ENCODE results near the gene LPCAT3.
"Not testable (repeated sequence)": the region's sequence is repeated elsewhere in the genome, so short reads cannot be mapped to it uniquely, and the experiment has no call there.

Gene LPCAT3

DNA sequence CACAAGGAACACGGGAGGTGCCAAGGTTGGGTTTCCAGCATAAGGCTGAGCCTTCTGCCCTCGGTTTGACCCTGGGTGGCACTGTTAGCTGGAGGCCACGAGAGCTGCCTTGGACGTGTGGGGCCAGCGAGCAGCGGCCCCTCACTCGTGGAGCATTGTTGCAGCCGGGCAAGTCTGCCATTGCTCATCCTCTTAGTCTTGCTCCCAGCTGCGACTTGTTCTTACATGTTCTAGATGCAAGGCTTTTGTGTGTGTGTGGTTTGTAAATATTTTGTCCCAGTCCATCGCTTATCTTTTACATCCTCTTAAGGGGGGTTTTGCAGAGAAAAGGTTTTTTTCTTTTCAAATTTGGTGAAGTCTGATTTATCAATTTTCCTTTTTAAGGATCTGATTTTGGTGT lies 21.1 kb upstream of the LPCAT3 start:
- no peak for FAIRE-seq
- DNase-seq (ENCODE audit: insufficient read length, low spot score), result no peak

DNA sequence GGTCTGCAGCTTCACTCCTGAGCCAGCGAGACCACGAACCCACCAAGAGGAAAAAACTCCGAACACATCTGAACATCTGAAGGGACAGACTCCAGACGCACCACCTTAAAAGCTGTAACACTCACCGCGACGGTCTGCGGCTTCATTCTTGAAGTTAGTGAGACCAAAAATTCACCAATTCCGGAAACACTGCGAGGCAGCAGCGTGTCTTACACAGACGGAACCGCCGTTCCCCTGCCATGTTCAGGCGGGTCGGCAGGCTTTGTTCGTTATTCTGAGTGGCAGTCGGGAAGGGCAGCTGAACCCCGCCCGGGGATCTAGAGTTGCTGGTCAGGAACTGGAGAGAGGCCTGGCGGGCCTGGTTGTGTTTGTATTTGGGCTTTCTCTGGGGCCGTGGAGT lies 20.3 kb upstream of the LPCAT3 start:
- DNase-seq (ENCODE audit: insufficient read length, low spot score), result no peak
- no peak for FAIRE-seq

DNA sequence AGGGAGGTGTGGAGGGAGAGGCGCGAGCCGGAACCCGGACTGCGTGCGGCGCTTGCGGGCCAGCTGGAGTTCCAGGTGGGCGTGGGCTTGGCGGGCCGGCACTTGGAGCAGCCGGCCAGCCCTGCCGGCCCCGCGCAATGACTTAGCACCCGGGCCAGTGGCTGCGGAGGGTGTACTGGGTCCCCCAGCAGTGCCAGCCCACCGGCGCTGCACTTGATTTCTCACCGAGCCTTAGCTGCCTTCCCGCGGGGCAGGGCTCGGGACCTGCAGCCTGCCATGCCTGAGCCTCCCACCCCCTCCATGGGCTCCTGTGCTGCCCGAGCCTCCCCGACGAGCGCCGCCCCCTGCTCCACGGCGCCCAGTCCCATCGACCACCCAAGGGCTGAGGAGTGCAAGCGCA lies 19.1 kb upstream of the LPCAT3 start:
- not testable (repeated sequence) for DNase-seq (ENCODE audit: insufficient read length, low spot score); FAIRE-seq

DNA sequence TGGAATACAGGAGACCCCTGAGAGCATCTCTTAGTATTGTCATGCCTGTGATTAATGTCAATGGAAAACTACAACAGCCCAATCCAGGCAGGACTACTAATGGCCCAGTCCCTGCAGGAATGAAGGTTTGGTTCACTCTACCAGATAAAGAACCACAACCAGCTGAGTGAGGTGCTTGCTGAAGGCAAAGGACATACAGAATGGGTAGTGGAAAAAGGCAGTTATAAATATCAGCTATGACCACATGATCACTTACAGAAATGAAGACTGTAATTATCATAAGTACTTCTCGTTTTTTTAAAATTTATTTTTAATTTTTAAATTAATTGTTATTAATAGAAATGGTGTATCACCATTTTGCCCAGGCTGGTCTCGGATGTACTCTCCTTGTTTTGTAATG lies 17.2 kb upstream of the LPCAT3 start:
- FAIRE-seq, result no peak
- DNase-seq (ENCODE audit: insufficient read length, low spot score), result no peak

DNA sequence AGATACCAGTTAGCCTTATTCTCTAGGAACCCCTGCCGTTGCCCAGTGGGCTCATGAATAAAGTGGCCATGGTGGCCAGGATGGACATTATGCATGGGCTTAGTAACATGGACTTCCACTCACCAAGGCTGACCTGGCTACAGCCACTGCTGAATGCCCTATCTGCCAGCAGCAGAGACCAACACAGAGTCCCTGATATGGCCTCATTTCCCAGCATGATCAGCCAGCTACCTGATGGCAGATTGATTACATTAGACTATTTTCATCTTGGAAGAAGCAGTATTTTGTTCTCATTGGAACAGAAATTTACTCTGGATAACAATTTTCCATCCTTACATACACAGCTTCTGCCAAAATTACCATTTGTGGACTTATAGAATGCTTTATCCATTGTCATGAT lies 16.2 kb upstream of the LPCAT3 start:
- DNase-seq (ENCODE audit: insufficient read length, low spot score) (no peak), FAIRE-seq (no peak)

DNA sequence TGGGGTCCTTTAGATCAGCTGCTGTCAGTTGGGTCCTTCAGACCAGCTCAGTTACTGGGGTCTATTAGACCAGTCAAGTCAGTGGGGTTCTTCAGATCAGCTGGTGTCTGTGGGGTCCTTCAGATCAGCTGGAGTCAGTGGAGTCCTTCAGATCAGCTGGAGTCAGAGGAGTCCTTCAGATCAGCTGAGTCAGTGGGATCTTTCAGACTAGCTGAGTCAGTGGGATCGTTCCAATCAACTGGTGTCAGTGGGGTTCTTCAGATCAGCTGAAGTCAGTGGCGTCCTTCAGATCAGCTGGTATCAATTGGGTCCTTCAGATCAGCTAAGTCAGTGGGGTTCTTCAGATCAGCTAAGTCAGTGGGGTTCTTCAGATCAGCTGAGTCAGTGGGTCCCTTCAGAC lies 14.7 kb upstream of the LPCAT3 start:
- FAIRE-seq, result no peak

DNA sequence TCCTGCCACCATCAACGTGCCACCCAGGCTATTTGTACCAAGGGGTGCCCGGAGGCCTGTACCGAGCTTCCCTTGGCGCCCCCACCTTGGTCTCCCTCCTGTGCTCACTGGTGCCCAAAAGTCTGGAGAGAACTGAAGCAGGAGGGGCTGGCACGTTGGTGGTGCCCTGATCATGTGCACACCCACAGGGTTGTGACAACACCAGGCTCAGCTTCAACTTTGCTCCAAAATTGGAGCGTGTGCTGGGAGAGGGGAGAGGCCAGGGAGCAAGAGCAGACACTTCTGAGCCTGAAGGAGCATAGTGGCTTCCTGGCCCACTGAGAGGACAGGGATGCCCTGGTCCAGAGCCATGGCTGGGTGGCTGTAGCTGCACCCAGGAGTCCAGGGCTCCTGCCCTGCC lies 13.0 kb upstream of the LPCAT3 start:
- FAIRE-seq (no peak), DNase-seq (ENCODE audit: insufficient read length, low spot score) (no peak)

More for the DNA sequence above, 14.7 kb upstream of the LPCAT3 start:
- DNase-seq (ENCODE audit: insufficient read length, low spot score), result no peak

DNA sequence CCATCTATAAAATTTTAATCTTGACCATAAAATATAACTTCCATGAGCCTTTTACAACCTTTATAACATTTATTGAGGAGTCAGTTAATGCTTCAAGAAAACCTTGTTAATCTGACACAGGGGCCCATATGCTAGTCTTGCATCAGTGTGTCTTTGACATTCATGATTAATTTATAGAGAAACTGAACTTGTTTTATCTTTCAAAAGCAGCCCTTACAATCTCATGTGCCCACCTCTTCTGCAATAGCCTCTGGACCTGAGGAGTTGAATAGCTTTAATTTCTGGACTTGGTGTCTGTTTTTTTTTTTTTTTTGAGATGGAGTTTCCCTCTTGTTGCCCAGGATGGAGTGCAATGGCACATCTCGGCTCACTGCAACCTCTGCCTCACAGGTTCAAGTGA lies 8.6 kb upstream of the LPCAT3 start:
- DNase-seq (ENCODE audit: insufficient read length, low spot score) (no peak), FAIRE-seq (no peak)

DNA sequence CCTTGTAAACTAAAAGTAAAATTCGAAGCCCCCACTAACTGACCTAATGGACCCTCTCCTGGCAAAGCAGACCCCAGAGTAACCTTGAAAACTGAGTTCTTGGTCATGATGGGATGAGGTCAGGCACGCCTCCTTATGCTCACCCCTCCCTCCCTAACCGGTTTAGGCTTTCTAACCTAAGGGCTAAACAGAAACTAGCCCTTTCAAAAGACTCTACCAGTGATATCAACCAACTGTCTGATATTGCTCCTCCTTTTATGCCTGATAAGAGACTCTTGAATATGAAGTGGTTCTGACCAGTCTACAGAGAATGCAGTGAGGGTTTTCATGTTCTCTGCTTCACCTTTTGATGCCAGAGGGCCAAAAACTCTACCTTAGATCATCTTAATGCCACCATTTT lies 4.8 kb upstream of the LPCAT3 start:
- DNase-seq (ENCODE audit: insufficient read length, low spot score), result no peak
- no peak for FAIRE-seq

DNA sequence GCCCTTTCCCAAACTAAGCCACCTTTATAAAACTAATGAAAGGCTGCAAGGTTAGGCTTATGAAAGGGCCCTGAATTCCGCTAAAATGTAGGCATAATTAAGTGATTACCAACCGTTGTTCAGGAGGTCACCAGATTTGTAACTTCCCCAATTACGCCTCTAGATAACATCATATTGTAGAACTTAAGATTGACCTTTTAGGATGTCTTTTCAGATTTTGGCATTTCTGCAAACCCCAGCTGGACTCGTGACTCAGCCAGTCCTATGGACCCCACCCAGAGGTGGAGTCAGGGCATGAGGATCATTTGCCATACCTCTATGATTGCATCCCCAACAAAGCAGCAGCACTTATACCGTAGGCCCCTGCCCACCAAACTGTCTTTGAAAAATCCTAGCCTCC lies 3.7 kb upstream of the LPCAT3 start:
- no peak for DNase-seq (ENCODE audit: insufficient read length, low spot score)
- FAIRE-seq, result peak; percentile 16

DNA sequence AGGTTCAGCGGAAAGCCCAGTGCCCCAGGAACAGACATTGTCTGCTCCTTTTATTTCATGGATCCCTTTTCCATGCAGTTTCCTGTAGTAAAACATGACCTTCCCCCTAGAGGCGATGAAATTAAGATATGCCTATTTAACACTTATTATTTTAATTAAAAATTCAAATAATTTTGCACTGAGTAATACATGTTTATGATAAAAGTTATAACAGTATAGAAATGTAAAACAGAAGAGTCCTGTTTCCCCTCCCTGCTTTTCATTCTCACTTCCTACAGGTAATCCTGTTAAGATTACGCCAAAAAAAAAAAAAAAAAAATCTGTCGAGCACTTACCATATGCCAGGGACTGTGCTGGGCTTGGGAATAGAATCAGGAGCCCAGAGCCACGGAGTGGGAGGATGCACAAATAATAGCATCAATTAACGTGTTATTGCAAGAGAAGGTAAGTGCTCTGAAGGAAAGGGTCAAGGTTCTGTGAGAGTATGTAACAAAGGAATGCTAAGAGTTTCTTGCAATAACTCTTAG lies 830 bp upstream of the LPCAT3 start:
- no peak for FAIRE-seq
- DNase-seq (ENCODE audit: insufficient read length, low spot score), result no peak

DNA sequence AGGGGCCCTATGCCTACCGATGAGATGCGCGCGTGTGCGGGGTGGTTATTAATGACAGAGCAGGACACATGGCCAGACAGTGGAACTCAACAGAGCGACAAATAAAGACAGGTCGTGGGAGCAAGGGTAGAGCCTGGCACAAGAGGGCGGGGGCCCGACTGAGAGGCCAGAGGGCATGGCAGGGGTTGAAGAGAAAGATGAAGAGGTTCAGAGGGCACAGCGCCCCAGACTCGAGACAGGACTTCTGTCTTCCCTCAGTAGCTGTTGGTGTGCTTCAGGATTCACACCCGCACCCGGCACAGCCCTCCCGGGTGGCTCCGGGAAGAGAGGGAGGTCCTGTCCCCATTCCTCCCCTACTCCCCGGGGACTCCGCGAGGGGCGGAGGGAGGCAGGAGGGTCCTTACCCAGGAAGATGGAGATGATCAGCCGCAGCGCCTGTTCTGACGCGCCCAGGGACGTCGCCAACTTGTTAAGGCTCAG lies 366 bp downstream of the LPCAT3 start:
- DNase-seq (ENCODE audit: insufficient read length, low spot score), result no peak
- peak; percentile 28 for FAIRE-seq

DNA sequence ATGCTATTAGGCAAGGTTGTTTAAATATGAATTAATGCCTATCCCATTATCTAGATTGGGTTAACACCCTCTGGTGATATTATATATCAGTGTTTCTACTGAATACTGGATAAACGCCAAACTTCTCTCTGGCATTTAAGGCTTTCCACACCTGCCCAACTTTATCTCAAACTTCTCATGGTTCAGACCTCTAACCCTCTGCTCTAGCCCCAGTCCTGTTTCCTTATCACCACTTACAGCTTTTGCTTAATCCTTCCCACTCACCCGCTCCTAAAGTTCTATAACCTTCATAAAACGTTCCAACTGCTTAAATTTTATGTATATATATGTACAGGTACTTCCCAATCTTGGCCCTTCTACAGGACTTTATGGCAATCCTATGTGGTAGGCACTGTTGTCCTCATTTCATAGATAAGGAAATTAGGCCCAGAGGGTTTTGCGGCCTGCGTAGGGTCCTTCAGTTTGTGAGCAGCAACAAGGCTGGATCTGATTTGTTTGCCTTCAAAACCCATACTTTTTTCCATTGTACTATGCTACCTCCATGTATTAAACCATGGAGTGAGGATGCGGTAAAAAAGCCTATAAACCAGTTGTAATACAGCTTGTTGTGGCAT lies 1.2 kb downstream of the LPCAT3 start:
- DNase-seq (ENCODE audit: insufficient read length, low spot score) (no peak), FAIRE-seq (no peak)

DNA sequence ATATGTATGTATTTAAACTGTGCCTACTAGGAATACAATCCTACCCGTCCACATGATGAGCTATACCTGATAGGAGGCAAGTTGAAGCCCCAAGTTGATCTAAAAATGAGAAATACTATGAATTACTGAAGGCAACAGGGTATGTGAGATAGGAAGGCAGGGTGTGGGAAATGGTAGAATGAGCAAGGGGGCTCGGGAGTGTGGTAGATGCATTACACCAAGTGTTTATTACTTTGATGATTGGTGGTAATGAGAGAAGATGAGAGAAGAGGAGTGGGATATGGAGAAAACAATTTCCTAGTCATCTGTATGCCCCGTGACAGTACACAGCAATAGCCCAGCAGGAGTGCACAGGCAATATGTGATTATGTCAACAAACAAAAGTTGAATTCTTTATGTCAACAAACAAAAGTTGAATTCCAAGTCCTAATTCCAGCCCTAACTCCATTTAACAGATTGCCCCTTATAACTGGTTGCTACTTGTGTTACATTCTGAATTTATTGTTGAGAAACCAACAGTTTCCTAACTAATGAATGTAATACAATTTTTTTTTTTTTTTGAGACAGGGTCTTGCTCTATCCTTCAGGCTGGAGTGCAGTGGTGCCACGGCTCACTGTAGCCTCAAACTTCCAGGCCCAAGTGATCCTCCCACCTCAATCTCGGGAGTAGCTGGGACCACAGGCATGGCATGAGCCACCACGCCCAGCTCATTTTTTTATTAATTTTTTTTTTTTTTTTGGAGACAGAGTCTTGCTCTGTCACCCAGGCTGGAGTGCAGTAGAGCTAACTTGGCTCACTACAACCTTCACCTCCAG lies 2.5 kb downstream of the LPCAT3 start:
- DNase-seq (ENCODE audit: insufficient read length, low spot score) (no peak), FAIRE-seq (no peak)

DNA sequence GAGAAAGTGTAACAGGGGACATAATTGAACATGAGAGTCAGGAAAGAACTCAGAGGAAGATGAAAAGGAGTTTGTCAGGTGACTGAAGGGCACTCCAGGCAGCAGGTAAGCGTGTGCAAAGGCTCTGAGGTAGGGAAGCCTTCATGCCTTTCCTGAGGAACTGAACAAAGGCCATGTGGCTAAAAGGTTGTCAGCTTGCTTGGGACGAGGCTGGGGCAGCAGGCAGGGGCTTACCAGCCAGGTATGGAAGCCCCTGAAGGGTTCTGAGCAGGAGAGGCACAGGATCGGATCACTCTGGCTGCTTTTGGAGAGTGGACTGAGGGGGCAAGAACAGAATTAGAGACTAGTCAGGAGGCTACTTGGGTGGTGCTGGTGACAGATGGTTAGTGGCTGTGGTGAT lies 5.2 kb downstream of the LPCAT3 start:
- DNase-seq (ENCODE audit: insufficient read length, low spot score) (no peak), FAIRE-seq (peak; percentile 40)

DNA sequence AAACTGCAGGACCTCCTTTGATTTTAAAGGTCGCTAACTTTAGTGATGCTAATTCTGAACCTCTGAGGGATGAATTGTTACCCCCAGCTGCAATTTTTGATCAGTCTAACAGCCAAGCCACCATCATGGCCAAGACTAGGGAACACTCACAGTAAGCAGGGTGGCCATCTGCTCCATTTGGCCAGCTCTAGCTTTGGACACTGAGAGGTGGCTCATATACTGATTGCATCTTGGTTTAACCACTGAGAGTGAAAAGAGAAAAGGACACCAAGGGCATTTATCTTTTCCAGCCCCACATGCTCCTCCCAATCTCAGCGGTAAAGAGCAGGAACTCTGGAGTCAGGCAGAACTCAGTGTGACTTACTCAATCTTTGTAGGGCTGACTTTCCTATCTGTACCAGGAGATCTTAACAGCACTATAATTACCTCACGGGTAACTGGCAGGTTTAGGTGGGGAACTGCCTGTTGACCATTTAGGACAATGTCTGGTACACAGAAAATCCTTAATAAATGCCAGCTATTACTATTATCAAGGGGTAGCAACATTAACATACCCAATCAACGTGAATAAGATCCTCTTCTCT lies 6.2 kb downstream of the LPCAT3 start:
- DNase-seq (ENCODE audit: insufficient read length, low spot score) (no peak), FAIRE-seq (no peak)

DNA sequence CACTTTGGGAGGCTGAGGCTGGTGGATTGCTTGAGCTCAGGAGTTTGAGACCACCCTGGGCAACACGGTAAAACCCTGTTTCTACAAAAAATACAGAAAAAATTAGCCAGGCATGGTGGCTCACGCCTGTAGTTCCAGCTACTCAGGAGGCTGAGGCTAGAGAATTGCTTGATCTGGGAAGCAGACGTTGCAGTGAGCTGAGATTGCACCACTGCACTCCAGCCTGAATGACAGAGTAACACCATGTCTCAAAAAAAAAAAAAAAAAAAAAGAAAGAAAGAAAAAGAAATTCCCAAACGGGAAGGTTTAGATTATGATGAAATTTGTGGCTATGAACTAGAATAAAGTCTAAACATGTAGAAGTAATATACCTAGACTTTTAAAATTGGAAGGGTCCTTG lies 6.9 kb downstream of the LPCAT3 start:
- FAIRE-seq; DNase-seq (ENCODE audit: insufficient read length, low spot score): not testable (repeated sequence)

DNA sequence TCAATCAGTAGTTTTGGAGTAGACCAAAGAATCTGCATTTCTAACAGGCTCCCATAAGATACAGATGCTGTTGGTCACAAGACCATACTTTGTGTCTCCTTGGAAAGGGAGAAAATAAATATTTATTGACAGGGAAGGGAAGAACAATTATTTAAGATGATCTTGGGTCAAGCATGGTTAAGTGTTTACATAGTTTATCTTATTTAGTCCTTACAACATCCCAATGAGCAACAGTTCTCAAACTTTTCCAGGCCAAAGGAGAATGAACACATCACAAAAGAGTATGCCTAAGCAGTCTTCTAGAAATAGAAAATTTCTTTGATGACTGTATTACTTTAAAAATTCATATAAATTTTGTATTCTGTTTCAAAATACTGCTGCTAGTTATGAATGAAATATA lies 8.8 kb downstream of the LPCAT3 start:
- FAIRE-seq, result no peak
- DNase-seq (ENCODE audit: insufficient read length, low spot score), result no peak

DNA sequence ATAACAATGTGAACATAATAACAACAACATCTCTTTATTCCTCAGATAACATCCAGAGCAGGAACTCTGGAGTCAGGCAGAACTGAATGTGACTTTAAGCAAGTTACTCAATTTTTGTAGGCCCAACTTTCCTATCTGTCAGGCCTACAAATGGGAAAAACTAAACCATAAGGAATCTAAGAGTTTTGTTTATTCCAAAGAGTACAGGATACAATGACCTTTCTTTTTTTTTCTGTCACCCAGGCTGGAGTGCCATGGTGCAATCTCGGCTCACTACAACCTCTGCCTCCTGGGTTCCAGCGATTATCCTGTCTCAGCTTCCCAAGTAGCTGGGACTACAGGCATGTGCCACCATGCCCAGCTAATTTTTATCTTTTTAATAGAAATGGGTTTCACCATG lies 9.4 kb downstream of the LPCAT3 start:
- DNase-seq (ENCODE audit: insufficient read length, low spot score) (no peak), FAIRE-seq (no peak)

DNA sequence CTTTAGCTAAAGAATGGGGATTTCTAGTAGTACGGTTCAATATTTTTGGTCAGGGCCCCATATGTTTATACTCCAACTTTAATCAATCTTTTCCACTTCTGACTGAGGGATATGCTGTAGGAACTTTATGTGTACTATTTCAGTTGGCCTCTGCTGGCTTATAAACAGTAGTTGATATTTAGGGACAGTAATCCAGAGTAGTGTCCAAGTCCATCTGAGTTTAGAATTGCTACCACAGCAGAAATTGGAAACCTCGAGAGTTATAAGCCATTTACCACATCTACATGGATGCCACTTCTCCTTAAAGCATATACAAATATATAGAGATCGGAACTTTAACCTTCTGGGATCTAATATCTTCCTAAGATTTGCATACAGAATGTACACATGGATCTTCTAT lies 11.6 kb downstream of the LPCAT3 start:
- no peak for FAIRE-seq
- no peak for DNase-seq (ENCODE audit: insufficient read length, low spot score)

DNA sequence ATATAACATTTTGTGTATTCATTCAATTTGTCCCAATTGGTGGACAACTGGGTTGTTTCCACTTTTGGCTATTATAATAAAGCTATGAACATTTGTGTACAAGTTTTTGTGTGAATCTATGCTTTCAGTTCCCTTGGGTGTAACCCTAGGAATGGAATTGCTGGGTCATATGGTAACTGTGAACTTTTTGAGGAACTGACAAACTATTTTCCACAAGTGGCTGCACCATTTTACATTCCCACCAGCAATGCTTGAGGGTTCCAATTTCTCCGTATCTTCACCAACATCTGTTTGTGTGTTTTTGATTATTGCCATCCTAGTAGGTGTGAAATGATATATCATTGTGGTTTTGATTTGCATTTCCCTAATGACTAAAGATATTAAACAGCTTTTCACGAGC lies 13.0 kb downstream of the LPCAT3 start:
- DNase-seq (ENCODE audit: insufficient read length, low spot score), result no peak
- FAIRE-seq, result no peak

DNA sequence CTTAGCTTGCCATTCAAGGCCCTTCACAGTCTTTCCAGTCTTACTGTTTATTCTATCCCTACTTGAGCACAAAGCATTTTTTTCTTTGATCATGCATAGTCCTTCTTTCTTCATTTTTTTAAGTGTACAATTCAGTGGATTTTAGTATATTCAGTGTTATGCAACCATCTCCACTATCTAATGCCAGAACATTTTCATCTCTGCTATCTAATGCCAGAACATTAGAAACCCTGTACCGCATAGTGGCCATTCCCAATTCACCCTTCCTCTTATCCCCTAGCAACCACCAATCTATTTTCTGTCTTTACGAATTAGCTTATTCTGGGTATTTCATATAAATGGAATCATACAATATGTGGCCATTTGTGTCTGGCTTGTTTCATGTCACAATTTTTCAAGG lies 13.4 kb downstream of the LPCAT3 start:
- DNase-seq (ENCODE audit: insufficient read length, low spot score), result no peak
- FAIRE-seq, result no peak

Measured in HTR-8/SVneo (cell line).